Subcutaneous abdominal adipose tissue (tissue), 5 donors: ENCODE data around the gene DNAH14.
"Not testable (repeated sequence)": the region's sequence is repeated elsewhere in the genome, so short reads cannot be mapped to it uniquely, and the experiment has no call there.

Experiments used
- H3K27ac ChIP-seq: one replicate; pipeline ENCODE4 v1.7.0; 2013; ENCODE audit warnings: low read depth, mild to moderate bottlenecking, inconsistent platforms, low read length, moderate library complexity
- H3K27me3 ChIP-seq, 5 donors: one replicate each; pipeline ENCODE4 v1.7.0; 2013; ENCODE audit warnings: low read length in 5 of 5, inconsistent platforms in 1 of 5; ENCODE audit not compliant: control insufficient read depth in 5 of 5, insufficient read depth in 4 of 5
- H3K36me3 ChIP-seq, 5 donors: one replicate each; pipeline ENCODE4 v1.7.0; 2013; ENCODE audit warnings: low read length in 5 of 5; ENCODE audit not compliant: control insufficient read depth in 5 of 5, insufficient read depth in 5 of 5
- H3K4me1 ChIP-seq, 5 donors: one replicate each; pipeline ENCODE4 v1.7.0; 2013; ENCODE audit warnings: low read length in 5 of 5, mild to moderate bottlenecking in 3 of 5, moderate library complexity in 1 of 5; ENCODE audit not compliant: control insufficient read depth in 5 of 5, insufficient read depth in 5 of 5
- H3K4me3 ChIP-seq, 5 donors: one replicate each; pipeline ENCODE4 v1.7.0; 2013; ENCODE audit warnings: low read length in 5 of 5, low read depth in 1 of 5
- H3K9ac ChIP-seq, 5 donors: one replicate each; pipeline ENCODE4 v1.7.0; 2013; ENCODE audit warnings: low read length in 5 of 5, mild to moderate bottlenecking in 4 of 5, moderate library complexity in 3 of 5
- H3K9me3 ChIP-seq, 5 donors: one replicate each; pipeline ENCODE4 v1.7.0; 2013; ENCODE audit warnings: low read length in 5 of 5; ENCODE audit not compliant: control insufficient read depth in 5 of 5
- donor health status: healthy.
- donor health status: healthy.
- donor health status: healthy.
- donor health status: healthy.
- donor health status: healthy.

Gene DNAH14

GRCh38 chr1:224981922-224982354 is 52.5 kb downstream of the DNAH14 start:
- not testable (repeated sequence) for H3K4me1 ChIP-seq, H3K9ac ChIP-seq, H3K9me3 ChIP-seq, H3K27me3 ChIP-seq, H3K36me3 ChIP-seq, H3K4me3 ChIP-seq, H3K27ac ChIP-seq

GRCh38 chr1:224988042-224988441 is 58.6 kb downstream of the DNAH14 start:
- Histone ChIP-seq H3K9ac (no peak overlapping the region), H3K9me3 (peaks cover 0 to 5% (median 2%) of the 10 kb centered on the region in 5 donors), H3K4me3 (no peak overlapping the region), H3K27ac (no peak overlapping the region), H3K36me3 (peaks cover 0 to 3% (median 0%) of the 10 kb centered on the region in 5 donors), H3K4me1 (no peaks in the 10 kb centered on the region), H3K27me3 (no peaks in the 10 kb centered on the region)

GRCh38 chr1:224989615-224990014 is 60.1 kb downstream of the DNAH14 start:
- Histone ChIP-seq H3K4me1 (no peaks in the 10 kb centered on the region), H3K36me3 (no peaks in the 10 kb centered on the region), H3K27ac (no peak overlapping the region), H3K27me3 (no peaks in the 10 kb centered on the region), H3K4me3 (no peak overlapping the region), H3K9me3 (peaks cover 0 to 5% (median 2%) of the 10 kb centered on the region in 5 donors), H3K9ac (no peak overlapping the region)

- not testable (repeated sequence) for H3K4me3 ChIP-seq, H3K36me3 ChIP-seq, H3K27ac ChIP-seq, H3K27me3 ChIP-seq, H3K9me3 ChIP-seq, H3K4me1 ChIP-seq, H3K9ac ChIP-seq
Observed at GRCh38 chr1:224991550-224991949, 62.1 kb downstream of the DNAH14 start.

GRCh38 chr1:224995602-224996001 is 66.1 kb downstream of the DNAH14 start:
- Histone ChIP-seq H3K4me3 (no peak overlapping the region), H3K27me3 (no peaks in the 10 kb centered on the region), H3K4me1 (no peaks in the 10 kb centered on the region), H3K27ac (no peak overlapping the region), H3K9ac (no peak overlapping the region), H3K36me3 (no peaks in the 10 kb centered on the region), H3K9me3 (peaks cover 0 to 13% (median 2%) of the 10 kb centered on the region in 5 donors)

GRCh38 chr1:224996266-224996665 is 66.8 kb downstream of the DNAH14 start:
- no peak overlapping the region for H3K27ac ChIP-seq
- no peaks in the 10 kb centered on the region for H3K27me3 ChIP-seq
- H3K36me3 ChIP-seq: no peaks in the 10 kb centered on the region
- H3K4me1 ChIP-seq: no peaks in the 10 kb centered on the region
- no peak overlapping the region for H3K9ac ChIP-seq
- peaks cover 0 to 13% (median 2%) of the 10 kb centered on the region in 5 donors for H3K9me3 ChIP-seq
- no peak overlapping the region for H3K4me3 ChIP-seq

GRCh38 chr1:224998185-224998584 is 68.7 kb downstream of the DNAH14 start:
- Histone ChIP-seq H3K4me3 (no peak overlapping the region), H3K36me3 (no peaks in the 10 kb centered on the region), H3K9me3 (peaks cover 0 to 13% (median 2%) of the 10 kb centered on the region in 5 donors), H3K27ac (no peak overlapping the region), H3K9ac (no peak overlapping the region), H3K4me1 (no peaks in the 10 kb centered on the region), H3K27me3 (no peaks in the 10 kb centered on the region)

- Histone ChIP-seq H3K4me1 (no peaks in the 10 kb centered on the region), H3K36me3 (no peaks in the 10 kb centered on the region)
Observed at GRCh38 chr1:225004396-225004795, 74.9 kb downstream of the DNAH14 start.

GRCh38 chr1:225006352-225006751 is 76.9 kb downstream of the DNAH14 start:
- not testable (repeated sequence) for H3K27ac ChIP-seq, H3K9me3 ChIP-seq, H3K4me1 ChIP-seq, H3K27me3 ChIP-seq, H3K4me3 ChIP-seq, H3K36me3 ChIP-seq, H3K9ac ChIP-seq

More at GRCh38 chr1:225004396-225004795, 74.9 kb downstream of the DNAH14 start:
- Histone ChIP-seq H3K27me3 (no peaks in the 10 kb centered on the region), H3K9ac (no peak overlapping the region), H3K4me3 (no peak overlapping the region), H3K27ac (no peak overlapping the region), H3K9me3 (peaks cover 0 to 2% (median 0%) of the 10 kb centered on the region in 5 donors)

- H3K4me1 ChIP-seq, H3K27me3 ChIP-seq, H3K4me3 ChIP-seq, H3K9me3 ChIP-seq, H3K27ac ChIP-seq, H3K9ac ChIP-seq, H3K36me3 ChIP-seq: not testable (repeated sequence)
Observed at GRCh38 chr1:225008050-225008449, 78.6 kb downstream of the DNAH14 start.

GRCh38 chr1:225021037-225021436 is 91.6 kb downstream of the DNAH14 start:
- Histone ChIP-seq H3K27me3 (no peaks in the 10 kb centered on the region), H3K9me3 (peaks cover 0 to 5% (median 3%) of the 10 kb centered on the region in 5 donors), H3K4me3 (no peak overlapping the region), H3K9ac (no peak overlapping the region), H3K4me1 (no peaks in the 10 kb centered on the region), H3K27ac (no peak overlapping the region), H3K36me3 (no peaks in the 10 kb centered on the region)
